Fibroblast of the aortic adventitia (primary cell): Measurements from ENCODE around the gene TMTC1. TPM values are rescaled to one million over a fixed set of nuclear protein-coding genes. Genes with fewer than 3 reads are reported as not detected.

Experiments
- DNase-seq: peaks from one replicate; pipeline ENCODE4 v3.0.0-alpha.2; 2010; ENCODE audit warnings: low read depth
- H3K4me3 ChIP-seq: 2 replicates; pipeline ENCODE4 v1.5.1; 2011; ENCODE audit warnings: low read depth, mild to moderate bottlenecking, control low read depth, low read length, moderate library complexity
- CTCF ChIP-seq: IDR thresholded peaks from 2 replicates; pipeline ENCODE4 v1.5.1; 2011; ENCODE audit warnings: mild to moderate bottlenecking, low read length, control low read depth, inconsistent platforms; ENCODE audit not compliant: insufficient read depth
- total RNA-seq: library from RNA; depleted of rRNA; stranded (reverse); fragments of >200 nt; gene quantifications from 2 replicates; pipeline ENCODE4 v1.2.3, GENCODE V29; 2012; ENCODE audit warnings: low replicate concordance

TMTC1 gene
- total RNA-seq, 1 donor = 54.9 TPM

- no peak for TF ChIP-seq CTCF
- H3K4me3 ChIP-seq = no peak overlapping the region
- no peak for DNase-seq
Measured at GRCh38 chr12:29730481-29730880, 53.3 kb downstream of the TMTC1 start.

DNA sequence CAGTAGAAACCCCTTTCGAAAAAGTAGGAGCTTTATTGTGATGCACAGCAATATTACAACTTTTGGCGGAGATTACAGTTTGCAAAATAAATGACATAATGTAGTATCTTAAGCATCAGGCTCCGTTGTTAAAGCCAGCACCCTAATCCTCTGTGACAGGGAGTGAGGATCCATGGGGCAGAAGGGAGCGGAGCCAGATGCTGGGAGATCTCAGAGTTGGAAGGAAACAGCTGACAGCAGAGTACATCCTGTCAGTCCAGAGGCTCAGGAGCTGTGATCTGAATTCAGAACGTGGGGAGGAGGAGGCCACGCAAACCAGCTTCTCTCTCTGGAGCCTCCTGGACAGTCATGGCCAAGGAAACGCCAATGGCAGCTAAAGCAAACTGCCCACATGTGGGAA lies 55.7 kb downstream of the TMTC1 start:
- no peak overlapping the region for H3K4me3 ChIP-seq
- no peak for TF ChIP-seq CTCF
- no peak for DNase-seq

DNA sequence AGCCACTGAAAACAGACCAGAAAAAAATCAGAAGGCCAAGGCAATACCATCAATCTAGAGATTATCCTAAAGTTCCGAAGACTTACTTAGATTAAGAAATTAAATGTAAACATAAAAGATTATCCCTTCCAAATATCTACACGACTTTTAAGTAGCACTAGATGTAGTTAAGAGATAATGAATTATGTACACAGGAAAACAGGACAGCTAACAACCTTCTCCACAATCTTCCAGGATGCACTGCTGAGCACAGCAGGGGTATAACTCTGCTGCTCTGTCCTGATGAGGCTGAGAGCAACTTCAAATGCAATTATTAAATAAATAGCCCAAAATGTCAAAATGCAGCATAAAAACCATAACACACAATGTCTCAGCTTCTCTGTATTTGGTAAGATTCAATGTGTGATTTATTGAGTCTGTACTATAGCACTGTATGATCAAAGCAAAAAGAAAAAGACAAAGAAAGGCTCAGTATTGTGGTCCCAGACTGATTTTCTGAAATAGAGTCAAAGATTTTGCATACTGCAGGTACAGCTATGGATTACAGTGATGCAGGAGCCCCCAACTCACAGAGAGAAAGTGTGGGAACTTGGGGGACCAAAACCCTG lies 56.9 kb downstream of the TMTC1 start:
- no peak for DNase-seq
- TF ChIP-seq CTCF = no peak
- H3K4me3 ChIP-seq = no peak overlapping the region

- peak; percentile 30 for DNase-seq
Measured at GRCh38 chr12:29726321-29726692, 57.4 kb downstream of the TMTC1 start.

GRCh38 chr12:29725587-29726320 lies 58.0 kb downstream of the TMTC1 start:
- H3K4me3 ChIP-seq = no peak overlapping the region
- peak; percentile 78 for DNase-seq
- no peak for TF ChIP-seq CTCF

More at GRCh38 chr12:29726321-29726692, 57.4 kb downstream of the TMTC1 start:
- no peak overlapping the region for H3K4me3 ChIP-seq
- TF ChIP-seq CTCF = no peak

DNA sequence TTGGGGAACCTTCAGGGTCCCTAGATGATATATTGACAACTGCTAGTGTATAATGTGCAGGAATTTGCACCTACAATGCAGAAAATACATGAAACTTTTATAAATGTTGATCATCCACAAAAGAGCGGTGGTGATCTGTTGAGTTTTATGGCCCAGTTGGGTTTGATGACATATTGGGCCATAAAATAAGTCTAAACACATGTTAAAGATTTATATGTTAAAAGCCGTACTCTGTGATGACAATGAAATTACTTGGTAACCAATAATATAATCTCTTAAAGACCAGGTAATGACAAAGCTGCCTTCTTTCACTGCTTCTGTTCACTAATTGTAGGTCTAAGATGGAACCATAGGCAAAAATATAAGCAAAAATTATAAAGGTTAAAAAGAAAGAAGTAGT lies 61.6 kb downstream of the TMTC1 start:
- DNase-seq = no peak

More for the DNA sequence above, 61.6 kb downstream of the TMTC1 start:
- H3K4me3 ChIP-seq = no peak overlapping the region
- no peak for TF ChIP-seq CTCF
